Thyroid gland (tissue), 4 donors: ENCODE measurements around the gene SEC14L1. TPM values are rescaled to one million over a fixed set of nuclear protein-coding genes. Genes with fewer than 3 reads are reported as not detected.

ENCODE experiments used
- DNase-seq, 2 donors: peaks; one replicate each; pipeline ENCODE4 v3.0.0-alpha.2; 2019
- H3K27ac ChIP-seq, 3 donors: fragments of 200-600 bp; sonication (generic); 1 replicate in 2 of 3; 2 replicates in 1 of 3; pipeline ENCODE4 v1.5.1; 2016 to 2019; ENCODE audit warnings: mild to moderate bottlenecking in 1 of 3, moderate library complexity in 1 of 3
- H3K27me3 ChIP-seq: fragments of 200-600 bp; sonication (generic); one replicate; pipeline ENCODE4 v1.5.1; 2019
- H3K36me3 ChIP-seq, 2 donors: fragments of 200-600 bp; sonication (generic); one replicate each; pipeline ENCODE4 v1.5.1; 2016 to 2019
- H3K4me1 ChIP-seq, 2 donors: fragments of 200-600 bp; sonication (generic); one replicate each; pipeline ENCODE4 v1.5.1; 2017 to 2019
- H3K4me3 ChIP-seq, 3 donors: fragments of 200-600 bp; sonication (generic); replicated peaks in 1 of 3; 1 replicate in 2 of 3; 2 replicates in 1 of 3; pipeline ENCODE4 v1.5.1; 2016; ENCODE audit warnings: mild to moderate bottlenecking in 1 of 3
- H3K9me3 ChIP-seq: fragments of 200-600 bp; sonication (generic); one replicate; pipeline ENCODE4 v1.5.1; 2017
- CTCF ChIP-seq, 6 experiments: fragments of 200-600 bp in 3 of 6; fragments of 450-650 bp in 3 of 6; sonication (generic) in 3 of 6; IDR thresholded peaks; one replicate each; pipeline ENCODE4 v1.5.1; 2016 to 2019; ENCODE audit warnings: antibody characterized with exemption in 6 of 6, mild to moderate bottlenecking in 2 of 6, inconsistent platforms in 1 of 6, moderate library complexity in 1 of 6
- POLR2A ChIP-seq, 2 donors: fragments of 450-650 bp; IDR thresholded peaks; one replicate each; pipeline ENCODE4 v1.6.1; 2017; ENCODE audit warnings: antibody characterized with exemption in 2 of 2, mild to moderate bottlenecking in 2 of 2, moderate library complexity in 1 of 2
- WGBS, 2 donors: methylation state at CpG; one replicate each; pipeline ENCODE4 v1.1.5; 2017; 5-methylcytosine and 5-hydroxymethylcytosine counted together
- intact Hi-C: fragments of 100-400 bp; cut with DNase I; formaldehyde crosslinking; loops from one replicate; pipeline ENCODE4 v1.15.1; 2023
- total RNA-seq, 4 donors: library from RNA; depleted of rRNA; stranded (reverse); fragments of >200 nt; gene quantifications; one replicate each; pipeline ENCODE4 v1.2.3, GENCODE V29; 2016

The SEC14L1 gene
- total RNA-seq, 4 donors from 2014 or later: 57.6 to 287 (median 102) TPM

- intact Hi-C loops: loop anchor here (10.0 kb wide), 1 partner anchor 122 kb away; no protein-coding TSS in a partner anchor
- Histone ChIP-seq H3K4me3 (no peak overlapping the region), H3K4me1 (peaks cover 57 to 78% of the 10 kb centered on the region in 2 donors), H3K9me3 (no peaks in the 10 kb centered on the region), H3K27me3 (no peaks in the 10 kb centered on the region), H3K36me3 (peaks cover 26 to 28% of the 10 kb centered on the region in 2 donors), H3K27ac (peak overlapping the region; percentile 84 to 98 (median 90))
- DNase-seq: peak; percentile 81 to 90
- WGBS, 2 donors: 32 to 51% methylated on average over 11 of the region's 11 CpGs
- TF ChIP-seq POLR2A (IDR thresholded peaks at IDR 0.05): no peak
These were observed 76.4 kb downstream of the SEC14L1 start for GRCh38 chr17:77217123-77217522.

GRCh38 chr17:77217566-77217965 is 76.8 kb downstream of the SEC14L1 start:
- peak; percentile 67 to 68 for DNase-seq
- H3K27me3 ChIP-seq: no peaks in the 10 kb centered on the region
- intact Hi-C loops: loop anchor here (10.0 kb wide), 1 partner anchor 123 kb away; no protein-coding TSS in a partner anchor
- H3K9me3 ChIP-seq: no peaks in the 10 kb centered on the region
- WGBS, 2 donors: 46 to 50% methylated on average over 7 to 11 of the region's 11 CpGs
- peaks cover 22 to 24% of the 10 kb centered on the region in 2 donors for H3K36me3 ChIP-seq
- TF ChIP-seq CTCF (IDR thresholded peaks at IDR 0.05) (no peak), POLR2A (IDR thresholded peaks at IDR 0.05) (no peak)
- peak overlapping the region; percentile 84 to 98 (median 90) for H3K27ac ChIP-seq
- H3K4me1 ChIP-seq: peaks cover 54 to 76% of the 10 kb centered on the region in 2 donors
- no peak overlapping the region for H3K4me3 ChIP-seq

- WGBS, 2 donors: 91% methylated on average over 10 of the region's 10 CpGs
- Histone ChIP-seq H3K36me3 (peaks cover 10% of the 10 kb centered on the region in 2 donors), H3K27me3 (no peaks in the 10 kb centered on the region), H3K4me3 (no peak overlapping the region), H3K4me1 (peaks cover 50 to 66% of the 10 kb centered on the region in 2 donors), H3K9me3 (no peaks in the 10 kb centered on the region), H3K27ac (peak overlapping the region; percentile 84 to 98 (median 90))
- no peak for DNase-seq
- TF ChIP-seq CTCF (IDR thresholded peaks at IDR 0.05) (no peak), POLR2A (IDR thresholded peaks at IDR 0.05) (no peak)
- intact Hi-C loops: loop anchor here (10.0 kb wide), 1 partner anchor 124 kb away; no protein-coding TSS in a partner anchor
These were observed 78.1 kb downstream of the SEC14L1 start for GRCh38 chr17:77218902-77219301.

GRCh38 chr17:77222356-77222755 is 81.6 kb downstream of the SEC14L1 start:
- Histone ChIP-seq H3K9me3 (no peaks in the 10 kb centered on the region), H3K27ac (peak overlapping the region in 1 of 3 donors; percentile 98), H3K36me3 (no peaks in the 10 kb centered on the region), H3K4me1 (peaks cover 40 to 60% of the 10 kb centered on the region in 2 donors), H3K4me3 (no peak overlapping the region), H3K27me3 (no peaks in the 10 kb centered on the region)
- DNase-seq: no peak
- TF ChIP-seq POLR2A (IDR thresholded peaks at IDR 0.05) (no peak), CTCF (IDR thresholded peaks at IDR 0.05) (no peak)
- intact Hi-C loops: no loop called here
- WGBS, 2 donors: 74 to 83% methylated on average over 7 of the region's 7 CpGs

GRCh38 chr17:77223642-77224420 is 83.1 kb downstream of the SEC14L1 start:
- 86% methylated on average over 23 to 26 of the region's 26 CpGs for WGBS, 2 donors
- H3K27me3 ChIP-seq: no peaks in the 10 kb centered on the region
- no peak for DNase-seq
- no peak overlapping the region for H3K4me3 ChIP-seq
- H3K36me3 ChIP-seq: no peaks in the 10 kb centered on the region
- no peaks in the 10 kb centered on the region for H3K9me3 ChIP-seq
- H3K4me1 ChIP-seq: peaks cover 46 to 60% of the 10 kb centered on the region in 2 donors
- peak overlapping the region; percentile 38 to 98 (median 62) for H3K27ac ChIP-seq
- TF ChIP-seq POLR2A (IDR thresholded peaks at IDR 0.05): no peak
- intact Hi-C loops: no loop called here

GRCh38 chr17:77225265-77225664 is 84.5 kb downstream of the SEC14L1 start:
- 82 to 83% methylated on average over 1 of the region's 1 CpG for WGBS, 2 donors

More at GRCh38 chr17:77225265-77225664, 84.5 kb downstream of the SEC14L1 start:
- TF ChIP-seq CTCF (IDR thresholded peaks at IDR 0.05) (no peak), POLR2A (IDR thresholded peaks at IDR 0.05) (no peak)
- no peaks in the 10 kb centered on the region for H3K27me3 ChIP-seq
- H3K9me3 ChIP-seq: no peaks in the 10 kb centered on the region
- H3K4me3 ChIP-seq: no peak overlapping the region
- DNase-seq: no peak
- H3K4me1 ChIP-seq: peaks cover 34 to 50% of the 10 kb centered on the region in 2 donors
- no peaks in the 10 kb centered on the region for H3K36me3 ChIP-seq
- intact Hi-C loops: no loop called here
- peak overlapping the region; percentile 1 to 98 (median 20) for H3K27ac ChIP-seq
